HEK293T (cell line): ENCODE data around the gene MS4A10.

Experiments used
- ARNT ChIP-seq: fragments of 450-650 bp; IDR thresholded peaks from 2 replicates; pipeline ENCODE4 v1.6.1; 2017; ENCODE audit warnings: mild to moderate bottlenecking
- CTBP1 ChIP-seq: fragments of 450-650 bp; IDR thresholded peaks from 2 replicates; pipeline ENCODE4 v1.6.1; 2016; ENCODE audit warnings: borderline replicate concordance
- FOXK2 ChIP-seq: fragments of 450-650 bp; IDR thresholded peaks from 2 replicates; pipeline ENCODE4 v1.6.1; 2016; ENCODE audit warnings: mild to moderate bottlenecking
- FOXM1 ChIP-seq: fragments of 450-650 bp; IDR thresholded peaks from 2 replicates; pipeline ENCODE4 v1.6.1; 2017; ENCODE audit warnings: mild to moderate bottlenecking, borderline replicate concordance
- LEF1 ChIP-seq: fragments of 450-650 bp; IDR thresholded peaks from 2 replicates; pipeline ENCODE4 v1.6.1; 2017; ENCODE audit warnings: mild to moderate bottlenecking, borderline replicate concordance
- NFRKB ChIP-seq: fragments of 450-650 bp; IDR thresholded peaks from 2 replicates; pipeline ENCODE4 v1.6.1; 2016; ENCODE audit warnings: mild to moderate bottlenecking, moderate library complexity
- PKNOX1 ChIP-seq: fragments of 450-650 bp; IDR thresholded peaks from 2 replicates; pipeline ENCODE4 v1.6.1; 2016

GRCh38 chr11:60795291-60795690 lies 10.2 kb downstream of the MS4A10 start:
- TF ChIP-seq CTBP1 (no peak), FOXK2 (no peak), FOXM1 (no peak), PKNOX1 (no peak), ARNT (no peak), NFRKB (no peak), LEF1 (no peak)
